Subcutaneous adipose tissue (tissue), 4 donors: ENCODE results near the gene RPS6KL1. TPM values are rescaled to one million over a fixed set of nuclear protein-coding genes. Genes with fewer than 3 reads are reported as not detected.

Experiments used
- CTCF ChIP-seq: fragments of 450-650 bp; IDR thresholded peaks from one replicate; pipeline ENCODE4 v1.5.1; 2016; ENCODE audit warnings: low read depth, mild to moderate bottlenecking, control low read depth, antibody characterized with exemption, moderate library complexity
- total RNA-seq, 4 donors: library from RNA; depleted of rRNA; stranded (reverse); fragments of >200 nt; gene quantifications; one replicate each; pipeline ENCODE4 v1.1.0, GENCODE V29; 2016

The RPS6KL1 gene
- total RNA-seq, 4 donors from 2014 or later, result 1.1 to 13.6 (median 3.7) TPM

- TF ChIP-seq CTCF, result no peak
These were observed 67.1 kb downstream of the RPS6KL1 start for GRCh38 chr14:74855945-74856344.

- no peak for TF ChIP-seq CTCF
These were observed 68.0 kb downstream of the RPS6KL1 start for GRCh38 chr14:74855021-74855420.

Other genes with a start within 250 kb of the RPS6KL1 start
- gene AREL1, start 210.2 kb downstream of the RPS6KL1 start, total RNA-seq, result 10 to 100 TPM; 23.3 to 35.5 (median 24.2) TPM
- gene FCF1, start 210.1 kb downstream of the RPS6KL1 start, total RNA-seq, result 10 to 100 TPM; 24.3 to 45.0 (median 31.2) TPM
- 10 to 100 TPM; 44.2 to 61.6 (median 50.6) TPM for gene YLPM1, start 159.9 kb downstream of the RPS6KL1 start, total RNA-seq
- not detected for gene PROX2, start 47.1 kb downstream of the RPS6KL1 start, total RNA-seq
- gene DLST, start 41.3 kb downstream of the RPS6KL1 start, total RNA-seq, result 100 to 1,000 TPM in 2 of 4 donors, 10 to 100 TPM in 2; 91.8 to 152 (median 109) TPM
- 1 to 10 TPM in 3 of 4 donors, under 1 TPM in 1; 0.68 to 3.5 (median 2.4) TPM for gene PGF, start 32.3 kb upstream of the RPS6KL1 start, total RNA-seq
- gene EIF2B2, start 79.7 kb upstream of the RPS6KL1 start, total RNA-seq, result 10 to 100 TPM; 19.0 to 33.0 (median 26.3) TPM
- gene MLH3, start 128.2 kb upstream of the RPS6KL1 start, total RNA-seq, result 10 to 100 TPM; 27.4 to 41.9 (median 31.1) TPM
- 10 to 100 TPM in 3 of 4 donors, 1 to 10 TPM in 1; 8.1 to 14.1 (median 11.5) TPM for gene ACYP1, start 140.8 kb upstream of the RPS6KL1 start, total RNA-seq
- 1 to 10 TPM in 2 of 4 donors, under 1 TPM in 2; 0.51 to 4.2 (median 1.6) TPM for gene ZC2HC1C, start 146.4 kb upstream of the RPS6KL1 start, total RNA-seq
- gene NEK9, start 203.8 kb upstream of the RPS6KL1 start, total RNA-seq, result 10 to 100 TPM; 47.1 to 66.1 (median 59.4) TPM